ENCODE results near the gene PLA2G4B. TPM values are rescaled to one million over a fixed set of nuclear protein-coding genes. Genes with fewer than 3 reads are reported as not detected.

The PLA2G4B gene
- total RNA-seq, 1 donor from 2014 or later = 2.9 TPM

GRCh38 chr15:41790756-41791546 lies 47.7 kb upstream of the PLA2G4B start:
- Mint-ChIP-seq H3K27me3 (ENCODE audit: unreplicated experiment) (peaks cover 5% of the 10 kb centered on the region), H3K4me1 (ENCODE audit: unreplicated experiment) (peaks cover 59% of the 10 kb centered on the region), H3K36me3 (ENCODE audit: low read depth, unreplicated experiment) (peaks cover 8% of the 10 kb centered on the region), H3K9me3 (ENCODE audit: unreplicated experiment) (no peaks in the 10 kb centered on the region), H3K4me3 (ENCODE audit: unreplicated experiment) (peak overlapping the region; percentile 66), H3K27ac (ENCODE audit: unreplicated experiment) (peak overlapping the region; percentile 100)
- TF ChIP-seq, protein P1, sequence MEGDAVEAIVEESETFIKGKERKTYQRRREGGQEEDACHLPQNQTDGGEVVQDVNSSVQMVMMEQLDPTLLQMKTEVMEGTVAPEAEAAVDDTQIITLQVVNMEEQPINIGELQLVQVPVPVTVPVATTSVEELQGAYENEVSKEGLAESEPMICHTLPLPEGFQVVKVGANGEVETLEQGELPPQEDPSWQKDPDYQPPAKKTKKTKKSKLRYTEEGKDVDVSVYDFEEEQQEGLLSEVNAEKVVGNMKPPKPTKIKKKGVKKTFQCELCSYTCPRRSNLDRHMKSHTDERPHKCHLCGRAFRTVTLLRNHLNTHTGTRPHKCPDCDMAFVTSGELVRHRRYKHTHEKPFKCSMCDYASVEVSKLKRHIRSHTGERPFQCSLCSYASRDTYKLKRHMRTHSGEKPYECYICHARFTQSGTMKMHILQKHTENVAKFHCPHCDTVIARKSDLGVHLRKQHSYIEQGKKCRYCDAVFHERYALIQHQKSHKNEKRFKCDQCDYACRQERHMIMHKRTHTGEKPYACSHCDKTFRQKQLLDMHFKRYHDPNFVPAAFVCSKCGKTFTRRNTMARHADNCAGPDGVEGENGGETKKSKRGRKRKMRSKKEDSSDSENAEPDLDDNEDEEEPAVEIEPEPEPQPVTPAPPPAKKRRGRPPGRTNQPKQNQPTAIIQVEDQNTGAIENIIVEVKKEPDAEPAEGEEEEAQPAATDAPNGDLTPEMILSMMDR (IDR thresholded peaks at IDR 0.05; ENCODE audit: unreplicated experiment) = no peak
- DNase-seq (ENCODE audit: low spot score) = peak; percentile 53

DNA sequence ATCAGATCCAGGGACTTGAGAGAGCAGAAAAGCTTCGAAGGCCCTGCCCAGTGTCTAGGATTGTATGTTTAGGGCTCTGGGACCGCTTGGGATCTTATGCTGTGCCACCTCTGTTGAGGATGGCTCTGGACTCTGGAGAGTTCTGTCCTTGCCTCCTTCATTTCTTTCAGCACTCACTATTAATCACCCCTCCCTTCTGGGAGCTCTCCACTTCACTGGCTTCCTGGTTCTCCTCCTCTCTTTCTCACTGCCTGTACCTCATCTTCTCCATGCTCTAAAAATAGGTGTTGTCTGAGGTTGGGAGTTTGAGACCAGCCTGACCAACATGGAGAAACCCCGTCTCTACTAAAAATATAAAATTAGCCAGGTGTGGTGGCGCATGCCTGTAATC lies 47.1 kb upstream of the PLA2G4B start:
- peak overlapping the region; percentile 66 for H3K4me3 Mint-ChIP-seq (ENCODE audit: unreplicated experiment)
- DNase-seq (ENCODE audit: low spot score) = no peak
- H3K27ac Mint-ChIP-seq (ENCODE audit: unreplicated experiment) = peak overlapping the region; percentile 100
- no peaks in the 10 kb centered on the region for H3K9me3 Mint-ChIP-seq (ENCODE audit: unreplicated experiment)
- peaks cover 8% of the 10 kb centered on the region for H3K36me3 Mint-ChIP-seq (ENCODE audit: low read depth, unreplicated experiment)
- H3K27me3 Mint-ChIP-seq (ENCODE audit: unreplicated experiment) = peaks cover 5% of the 10 kb centered on the region
- H3K4me1 Mint-ChIP-seq (ENCODE audit: unreplicated experiment) = peaks cover 65% of the 10 kb centered on the region
- TF ChIP-seq, protein P1 (IDR thresholded peaks at IDR 0.05; ENCODE audit: unreplicated experiment) = no peak

DNA sequence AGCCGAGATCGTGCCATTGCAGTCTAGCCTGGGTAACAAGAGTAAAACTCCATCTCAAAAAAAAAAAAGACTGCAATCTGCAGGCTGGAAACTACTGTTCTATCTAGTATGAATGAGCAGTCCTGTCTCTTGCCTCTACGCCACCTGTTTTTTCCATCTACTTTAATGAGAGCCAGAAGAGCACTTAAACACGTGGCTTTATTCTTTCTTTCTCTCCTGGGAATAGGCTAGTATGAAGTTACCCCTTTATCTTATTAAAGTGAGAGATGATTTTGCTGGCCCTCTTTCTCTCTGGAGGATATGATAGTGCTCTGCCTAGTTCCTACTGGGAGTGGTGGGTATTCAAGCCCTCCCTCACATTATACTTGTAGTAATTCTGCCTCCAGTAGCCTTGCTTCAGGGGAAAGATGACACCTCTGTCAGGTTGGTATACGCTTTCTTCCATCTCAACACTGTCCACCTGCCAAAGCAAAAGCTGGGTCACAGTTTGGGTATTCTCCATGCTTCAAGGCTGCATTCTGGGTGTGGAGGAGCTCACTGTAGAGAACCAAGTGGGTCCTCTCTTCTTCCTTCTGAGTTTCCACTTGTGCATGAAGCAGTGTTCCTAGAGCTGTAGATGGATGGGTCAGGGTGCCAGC lies 46.5 kb upstream of the PLA2G4B start:
- Mint-ChIP-seq H3K27me3 (ENCODE audit: unreplicated experiment) (peaks cover 5% of the 10 kb centered on the region), H3K36me3 (ENCODE audit: low read depth, unreplicated experiment) (peaks cover 8% of the 10 kb centered on the region), H3K4me3 (ENCODE audit: unreplicated experiment) (no peak overlapping the region), H3K9me3 (ENCODE audit: unreplicated experiment) (no peaks in the 10 kb centered on the region), H3K4me1 (ENCODE audit: unreplicated experiment) (peaks cover 69% of the 10 kb centered on the region), H3K27ac (ENCODE audit: unreplicated experiment) (peak overlapping the region; percentile 100)
- no peak for DNase-seq (ENCODE audit: low spot score)
- TF ChIP-seq, protein P1 (IDR thresholded peaks at IDR 0.05; ENCODE audit: unreplicated experiment) = no peak

DNA sequence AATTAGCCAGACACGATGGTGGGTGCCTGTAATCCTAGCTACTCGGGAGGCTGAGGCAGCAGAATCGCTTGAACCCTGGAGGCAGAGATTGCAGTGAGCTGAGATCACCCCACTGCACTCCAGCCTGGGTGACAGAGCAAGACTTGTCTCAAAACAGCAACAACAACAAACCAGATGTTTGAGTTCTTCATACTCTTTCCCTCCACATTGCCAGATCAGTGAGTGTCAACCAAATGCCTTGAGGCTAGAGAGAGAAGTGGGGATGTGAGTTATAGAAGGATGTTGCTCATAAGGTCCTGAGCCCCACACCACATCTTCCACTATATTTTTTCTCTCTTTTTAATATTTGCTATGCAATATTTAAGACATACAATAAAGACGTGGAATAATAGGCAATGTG lies 44.6 kb upstream of the PLA2G4B start:
- Mint-ChIP-seq H3K27ac (ENCODE audit: unreplicated experiment) (no peak overlapping the region), H3K27me3 (ENCODE audit: unreplicated experiment) (peaks cover 6% of the 10 kb centered on the region), H3K4me3 (ENCODE audit: unreplicated experiment) (no peak overlapping the region), H3K9me3 (ENCODE audit: unreplicated experiment) (no peaks in the 10 kb centered on the region), H3K36me3 (ENCODE audit: low read depth, unreplicated experiment) (peaks cover 8% of the 10 kb centered on the region), H3K4me1 (ENCODE audit: unreplicated experiment) (peaks cover 64% of the 10 kb centered on the region)
- no peak for DNase-seq (ENCODE audit: low spot score)
- TF ChIP-seq, protein P1 (IDR thresholded peaks at IDR 0.05; ENCODE audit: unreplicated experiment) = no peak

Data from endothelial cell (in vitro differentiated cells).